ENCODE data around the gene LVRN.
"Not testable (repeated sequence)": the region's sequence is repeated elsewhere in the genome, so short reads cannot be mapped to it uniquely, and the experiment has no call there.

DNA sequence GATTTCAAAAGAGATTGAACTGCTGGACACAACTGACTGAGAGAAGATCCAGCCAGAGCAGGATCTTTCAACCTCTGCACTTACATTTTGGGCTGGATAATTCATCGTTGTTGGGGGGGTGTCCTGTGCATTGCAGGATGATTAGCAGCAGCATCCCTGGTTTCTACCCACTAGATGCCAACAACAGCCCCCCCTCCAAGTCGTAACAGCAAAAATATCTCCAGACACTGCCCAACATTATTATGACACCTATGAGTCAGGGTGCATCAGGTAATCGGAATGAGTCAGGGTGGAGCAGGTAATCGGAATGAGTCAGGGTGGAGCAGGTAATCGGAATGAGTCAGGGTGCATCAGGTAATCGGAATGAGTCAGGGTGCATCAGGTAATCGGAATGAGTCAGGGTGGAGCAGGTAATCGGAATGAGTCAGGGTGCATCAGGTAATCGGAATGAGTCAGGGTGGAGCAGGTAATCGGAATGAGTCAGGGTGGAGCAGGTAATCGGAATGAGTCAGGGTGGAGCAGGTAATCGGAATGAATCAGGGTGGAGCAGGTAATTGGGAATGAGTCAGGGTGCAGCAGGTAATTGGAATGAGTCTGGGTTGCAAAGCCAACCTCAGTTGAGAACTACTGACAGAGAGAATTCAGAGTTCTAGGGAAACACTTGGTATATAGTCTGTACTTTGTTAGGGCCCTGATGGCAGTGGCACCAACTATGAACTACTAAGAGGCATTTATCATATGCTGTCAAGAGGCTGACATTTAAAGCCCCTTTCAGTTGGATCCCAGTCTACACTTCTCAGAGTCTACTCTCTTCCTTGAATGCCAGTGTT, 33.5 kb upstream of the LVRN start:
- TF ChIP-seq CTCF (conservative IDR thresholded peaks at IDR 0.05; ENCODE audit: low read depth, low read length); EZH2 (IDR thresholded peaks at IDR 0.05; ENCODE audit: low read length, unreplicated experiment); EZH2phosphoT487 (IDR thresholded peaks at IDR 0.05; ENCODE audit: borderline replicate concordance, low read length): not testable (repeated sequence)
